Bronchial epithelial cell (primary cell): ENCODE results near the gene KIF1A. TPM values are rescaled to one million over a fixed set of nuclear protein-coding genes. Genes with fewer than 3 reads are reported as not detected.

ENCODE experiments used
- DNase-seq: peaks from one replicate; pipeline ENCODE4 v3.0.0-alpha.2; 2010; ENCODE audit warnings: low read depth
- FAIRE-seq: peaks from 2 replicates; lab custom pipeline; 2011; peaks lifted over from hg19 to GRCh38; lab: Jason Lieb, UNC
- H3K27me3 ChIP-seq: 2 replicates; pipeline ENCODE4 v1.5.1; 2011; ENCODE audit warnings: low read length; ENCODE audit not compliant: control insufficient read depth, insufficient read depth
- H3K36me3 ChIP-seq: 2 replicates; pipeline ENCODE4 v1.5.1; 2011; ENCODE audit warnings: low read length; ENCODE audit not compliant: control insufficient read depth, insufficient read depth
- H3K4me3 ChIP-seq: 2 replicates; pipeline ENCODE4 v1.5.1; 2011; ENCODE audit warnings: mild to moderate bottlenecking, low read depth, low read length, control low read depth
- CTCF ChIP-seq: IDR thresholded peaks from 2 replicates; pipeline ENCODE4 v1.5.1; 2011; ENCODE audit warnings: mild to moderate bottlenecking, moderate library complexity, low read length, control low read depth, inconsistent platforms; ENCODE audit not compliant: insufficient read depth, severe bottlenecking
- total RNA-seq: library from RNA; depleted of rRNA; stranded (reverse); fragments of >200 nt; gene quantifications from 2 replicates; pipeline ENCODE4 v1.2.1, GENCODE V29; 2014

KIF1A gene
- total RNA-seq, 1 donor from 2014 or later = not detected

- DNase-seq (no peak), FAIRE-seq (no peak)
- H3K27me3 ChIP-seq = no peaks in the 10 kb centered on the region
- H3K36me3 ChIP-seq = no peaks in the 10 kb centered on the region
- TF ChIP-seq CTCF = no peak
- H3K4me3 ChIP-seq = no peak overlapping the region
Observed at GRCh38 chr2:240793313-240794177, 26.5 kb downstream of the KIF1A start.

GRCh38 chr2:240792629-240793312 is 27.2 kb downstream of the KIF1A start:
- no peak for TF ChIP-seq CTCF
- H3K4me3 ChIP-seq = no peak overlapping the region
- H3K36me3 ChIP-seq = no peaks in the 10 kb centered on the region
- DNase-seq (no peak), FAIRE-seq (no peak)
- no peaks in the 10 kb centered on the region for H3K27me3 ChIP-seq

- FAIRE-seq (no peak), DNase-seq (no peak)
- H3K36me3 ChIP-seq = no peaks in the 10 kb centered on the region
- H3K27me3 ChIP-seq = no peaks in the 10 kb centered on the region
- TF ChIP-seq CTCF = no peak
- no peak overlapping the region for H3K4me3 ChIP-seq
Observed at GRCh38 chr2:240791821-240792628, 28.0 kb downstream of the KIF1A start.

GRCh38 chr2:240791221-240791800 is 28.7 kb downstream of the KIF1A start:
- FAIRE-seq = no peak
- DNase-seq = no peak
- no peaks in the 10 kb centered on the region for H3K36me3 ChIP-seq
- no peaks in the 10 kb centered on the region for H3K27me3 ChIP-seq
- no peak for TF ChIP-seq CTCF
- no peak overlapping the region for H3K4me3 ChIP-seq

- no peaks in the 10 kb centered on the region for H3K27me3 ChIP-seq
- H3K4me3 ChIP-seq = no peak overlapping the region
- TF ChIP-seq CTCF = no peak
- no peak for DNase-seq
- no peak for FAIRE-seq
- no peaks in the 10 kb centered on the region for H3K36me3 ChIP-seq
Observed at GRCh38 chr2:240790370-240791220, 29.4 kb downstream of the KIF1A start.
